GM21528 (cell line): Measurements from ENCODE around the gene MAPK6.
"Not testable (repeated sequence)": the region's sequence is repeated elsewhere in the genome, so short reads cannot be mapped to it uniquely, and the experiment has no call there.

ENCODE experiments used
- ATAC-seq: cut with Tn5 transposase; IDR thresholded peaks from one replicate; pipeline ENCODE4 v1.9.1; 2021; ENCODE audit warnings: mild to moderate bottlenecking, moderate library complexity; ENCODE audit not compliant: unreplicated experiment, low FRiP score

Gene MAPK6

DNA sequence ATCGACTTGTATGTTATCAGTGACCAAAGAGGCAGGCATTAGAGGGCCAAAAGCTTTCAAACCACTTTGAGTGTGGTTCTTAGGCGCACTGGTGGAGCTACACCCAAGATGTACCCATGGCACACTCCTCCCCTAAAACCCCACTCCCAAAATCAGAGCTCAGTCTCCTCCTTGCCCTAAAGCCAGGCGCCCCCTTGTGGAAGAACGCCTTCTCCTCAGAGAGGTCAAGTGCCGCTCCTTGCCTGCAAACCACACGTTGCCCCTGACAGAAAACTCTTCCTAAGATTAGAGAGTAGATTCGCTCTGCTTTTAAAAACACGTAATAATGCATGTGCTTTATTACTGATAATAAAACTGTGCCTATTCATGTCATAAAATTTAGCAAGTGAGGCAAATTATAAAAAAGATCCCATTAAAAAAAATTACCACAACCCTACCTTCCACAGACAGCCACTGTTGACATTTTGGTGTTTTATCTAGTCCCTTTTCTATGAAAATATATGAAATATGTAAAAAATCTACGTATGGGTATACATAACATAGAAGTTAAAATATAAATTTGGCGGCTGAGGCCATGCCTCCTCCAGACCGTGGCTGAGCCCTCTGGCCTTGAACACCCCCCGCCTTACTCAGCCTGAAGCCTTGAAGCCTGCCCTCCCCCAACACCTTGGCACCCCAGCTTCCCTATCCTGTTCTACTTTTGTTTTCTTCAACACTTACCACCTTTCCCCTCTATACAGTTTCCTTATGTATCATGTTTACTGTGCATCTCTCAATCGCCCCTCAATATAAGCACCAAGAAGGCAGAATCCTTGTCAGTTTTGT lies 60.1 kb downstream of the MAPK6 start:
- ATAC-seq, result peak; percentile 42

- ATAC-seq, result no peak
Observed at GRCh38 chr15:52080031-52080430, 61.0 kb downstream of the MAPK6 start.

- ATAC-seq, result no peak
Observed at GRCh38 chr15:52080706-52081392, 61.8 kb downstream of the MAPK6 start.

GRCh38 chr15:52082197-52083036 lies 63.4 kb downstream of the MAPK6 start:
- ATAC-seq, result peak; percentile 76

DNA sequence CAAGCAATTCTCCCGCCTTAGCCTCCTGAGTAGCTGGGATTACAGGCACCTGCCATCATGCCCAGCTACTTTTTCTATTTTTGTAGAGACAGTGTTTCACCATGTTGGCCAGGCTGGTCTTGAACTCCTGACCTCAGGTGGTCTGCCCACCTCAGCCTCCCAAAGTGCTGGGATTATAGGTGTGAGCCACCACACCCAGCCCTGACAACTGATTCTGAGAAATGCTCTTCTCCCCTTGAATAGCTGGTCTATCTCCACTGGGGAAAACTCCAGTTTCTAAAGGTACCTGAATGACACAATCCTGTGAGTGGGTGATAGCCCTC lies 64.0 kb downstream of the MAPK6 start:
- ATAC-seq, result not testable (repeated sequence)

DNA sequence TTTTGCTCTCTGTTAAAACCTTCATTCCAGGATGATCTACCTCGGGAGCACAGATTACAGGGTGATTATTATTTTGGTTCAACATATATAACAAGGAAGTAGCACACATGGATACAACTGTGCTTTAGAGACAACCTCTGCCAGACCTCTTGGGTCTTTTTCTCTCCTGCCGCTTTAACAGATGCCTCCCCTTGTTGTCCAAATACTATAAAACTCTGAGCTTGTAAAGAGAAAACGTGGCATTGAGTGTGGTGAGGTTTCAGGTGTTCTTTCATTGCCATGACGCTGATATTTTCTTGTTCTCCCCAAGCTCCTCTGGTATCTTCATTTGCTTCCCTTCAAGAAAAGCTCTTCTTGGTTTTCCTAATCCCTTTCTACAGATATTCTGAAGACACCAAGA lies 64.6 kb downstream of the MAPK6 start:
- no peak for ATAC-seq

GRCh38 chr15:52085299-52085698 lies 66.3 kb downstream of the MAPK6 start:
- ATAC-seq, result no peak

DNA sequence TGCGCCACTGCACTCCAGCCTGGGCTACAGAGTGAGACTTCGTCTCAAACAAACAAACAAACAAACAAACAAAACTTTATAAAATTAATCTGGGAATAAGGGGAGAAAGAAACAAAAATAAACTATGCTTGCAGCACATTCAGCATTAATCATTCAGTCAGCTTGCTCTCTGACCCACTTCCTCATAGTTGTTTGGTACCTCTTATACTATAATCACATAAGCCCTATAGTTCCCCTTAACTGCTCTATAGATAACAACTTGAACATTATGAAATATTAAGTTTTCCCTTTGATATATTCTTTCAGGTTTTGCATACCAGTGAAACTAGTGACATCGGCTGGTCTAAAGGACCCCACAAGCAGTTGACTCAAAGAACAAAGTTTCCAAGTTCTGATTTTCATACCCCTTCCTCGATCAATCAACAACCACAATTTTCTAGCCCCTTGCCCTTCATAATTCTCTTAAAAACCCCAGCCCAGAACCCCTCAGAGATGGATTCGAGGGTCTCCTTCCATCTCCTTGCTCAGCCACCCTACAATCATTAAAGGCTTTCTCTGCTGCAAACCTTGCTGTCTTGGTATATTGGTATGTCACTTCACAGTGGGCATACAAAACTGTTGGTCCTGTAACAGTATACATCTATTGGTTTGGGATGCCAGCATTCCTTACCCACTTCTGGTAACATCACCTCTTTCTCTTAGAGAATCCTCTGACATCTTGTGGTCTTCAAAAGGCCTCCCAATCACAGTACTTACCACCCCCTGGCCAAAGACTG lies 67.2 kb downstream of the MAPK6 start:
- no peak for ATAC-seq

DNA sequence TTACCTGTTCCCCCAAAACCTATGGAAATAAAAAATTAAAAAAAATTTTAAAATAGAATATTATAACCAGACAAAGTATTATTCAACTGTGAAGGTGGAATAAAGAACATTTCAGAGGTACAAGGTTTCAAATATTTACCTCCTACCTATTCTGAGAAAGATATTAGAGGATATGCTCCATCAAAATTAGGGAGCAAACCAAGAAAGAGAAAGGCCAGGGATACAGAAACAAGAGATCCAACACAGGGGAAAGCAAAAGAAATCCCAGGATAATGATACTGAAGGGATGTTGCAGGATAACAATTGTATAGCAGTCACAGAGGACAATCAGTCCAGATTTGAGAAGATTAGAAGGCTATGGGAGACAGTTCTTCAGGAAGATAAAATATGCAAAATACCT lies 71.2 kb downstream of the MAPK6 start:
- ATAC-seq, result no peak

- no peak for ATAC-seq
Observed at GRCh38 chr15:52093167-52093538, 74.1 kb downstream of the MAPK6 start.

DNA sequence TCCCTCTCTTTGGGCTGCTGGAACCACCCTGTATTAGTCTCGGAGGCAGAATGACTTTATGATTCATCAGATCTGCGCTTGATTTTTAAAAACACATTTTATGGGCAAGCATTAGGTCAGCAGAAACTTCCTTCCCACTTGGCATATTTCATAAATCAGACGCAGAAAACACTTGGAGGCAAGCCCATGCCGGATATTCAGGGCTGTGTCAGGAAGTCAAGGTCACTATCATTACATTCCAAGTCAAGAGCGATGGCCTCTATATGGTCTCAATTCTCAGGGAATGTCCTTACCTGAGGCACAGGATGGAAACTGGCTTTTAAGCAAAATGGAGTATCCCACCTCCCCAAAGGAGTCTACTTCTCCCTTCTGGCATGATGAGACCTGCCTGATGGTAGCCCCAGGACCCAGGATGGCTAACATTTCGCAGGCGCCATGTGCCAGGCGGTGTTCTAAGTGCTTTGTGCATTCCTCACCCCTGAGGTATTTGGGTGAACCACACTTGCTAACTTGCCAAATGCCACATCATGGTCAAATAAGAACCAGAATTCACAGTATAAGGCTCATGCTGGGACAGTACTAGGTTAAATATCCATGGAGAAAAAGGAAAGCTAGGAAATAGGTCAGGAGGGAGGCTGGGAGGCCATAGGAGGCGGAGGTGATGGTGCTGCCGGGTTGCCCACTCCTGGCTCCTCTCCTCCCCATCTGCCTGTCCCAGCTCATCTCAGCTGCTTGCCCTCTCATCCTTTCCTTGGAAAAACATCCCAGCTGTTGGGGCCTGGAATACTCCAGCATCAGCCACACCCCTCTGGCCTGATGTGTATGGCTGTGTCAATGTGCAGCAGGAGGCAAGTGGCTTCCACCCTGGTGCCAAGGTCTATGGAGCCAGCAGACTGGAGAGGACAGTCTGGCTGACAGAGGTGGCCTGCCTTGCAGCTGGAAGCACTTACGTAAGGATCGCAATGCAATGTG lies 74.8 kb downstream of the MAPK6 start:
- ATAC-seq, result no peak

DNA sequence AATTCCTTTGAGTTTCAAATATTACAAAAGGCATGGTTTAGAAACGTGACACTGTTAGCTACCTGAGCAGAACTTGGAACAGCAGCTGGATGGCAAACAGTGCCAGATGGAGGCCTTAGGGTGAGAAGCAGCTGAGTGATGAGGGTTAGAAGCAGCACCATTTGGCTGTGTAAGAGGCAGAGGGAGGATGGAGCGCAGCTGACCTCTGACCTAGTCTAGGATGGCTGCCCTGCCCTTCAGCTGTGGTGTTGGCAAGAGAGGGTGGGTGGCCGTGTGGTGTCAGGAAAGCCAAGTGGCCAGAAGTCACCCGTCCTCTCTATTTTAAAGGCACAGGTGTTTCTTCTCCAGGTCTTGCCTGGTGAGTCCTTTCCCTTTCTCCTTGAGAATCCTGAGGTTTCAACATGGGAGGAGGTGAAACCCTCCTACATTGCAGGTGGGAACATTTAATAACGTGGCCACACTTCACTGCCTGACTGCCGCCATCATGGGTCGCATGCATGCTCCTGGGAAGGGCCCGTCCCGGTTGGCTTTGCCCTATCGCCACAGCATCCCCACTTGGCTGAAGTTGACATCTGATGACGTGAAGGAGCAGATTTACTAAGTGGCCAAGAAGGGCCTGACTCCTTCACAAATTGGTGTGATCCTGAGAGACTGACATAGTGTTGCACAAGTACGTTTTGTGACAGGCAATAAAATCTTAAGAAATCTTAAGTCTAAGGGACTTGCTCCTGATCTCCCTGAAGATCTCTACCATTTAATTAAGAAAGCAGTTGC lies 76.0 kb downstream of the MAPK6 start:
- no peak for ATAC-seq

DNA sequence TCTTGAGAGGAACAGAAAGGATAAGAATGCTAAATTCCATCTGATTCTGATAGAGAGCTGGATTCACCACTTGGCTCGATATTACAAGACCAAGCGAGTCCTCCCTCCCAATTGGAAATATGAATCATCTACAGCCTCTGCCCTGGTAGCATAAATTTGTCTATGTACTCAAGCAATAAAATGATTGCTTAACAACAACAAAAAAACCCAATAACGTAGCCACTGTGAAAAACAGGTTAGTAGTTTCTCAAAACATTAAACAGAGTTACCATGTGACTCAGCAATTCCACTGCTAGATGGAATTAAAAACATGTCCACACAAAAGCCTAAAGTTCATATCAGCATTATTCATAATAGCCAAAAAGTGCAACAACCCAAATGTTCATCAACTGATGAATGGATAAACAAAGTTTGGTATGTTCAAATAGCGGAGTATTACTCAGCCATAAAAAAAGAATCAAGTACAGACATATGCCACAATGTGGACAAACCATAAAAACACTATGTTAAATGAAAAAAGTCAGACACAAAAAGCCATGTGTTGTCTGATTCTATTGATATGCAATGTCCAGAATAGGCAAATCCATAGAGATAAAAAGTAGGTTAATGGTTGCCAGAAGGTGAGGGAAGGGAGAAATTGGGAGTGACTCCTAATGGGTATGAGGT lies 76.7 kb downstream of the MAPK6 start:
- no peak for ATAC-seq

DNA sequence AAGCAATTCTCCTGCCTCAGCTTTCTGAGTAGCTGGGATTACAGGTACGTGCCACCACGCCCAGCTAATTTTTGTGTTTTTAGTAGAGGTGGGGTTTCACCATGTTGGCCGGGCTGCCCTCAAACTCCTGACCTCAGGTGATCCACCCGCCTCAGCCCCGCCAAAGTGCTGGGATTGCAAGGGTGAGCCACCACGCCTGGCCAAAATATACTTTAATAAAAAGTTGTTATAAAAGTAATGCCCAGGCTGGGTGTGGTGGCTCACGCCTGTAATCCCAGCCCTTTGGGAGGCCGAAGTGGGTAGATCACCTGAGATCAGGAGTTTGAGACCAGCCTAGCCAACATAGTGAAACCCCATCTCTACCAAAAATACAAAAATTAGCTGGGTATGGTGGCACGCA lies 77.5 kb downstream of the MAPK6 start:
- not testable (repeated sequence) for ATAC-seq

GRCh38 chr15:52097180-52097579 lies 78.2 kb downstream of the MAPK6 start:
- no peak for ATAC-seq

DNA sequence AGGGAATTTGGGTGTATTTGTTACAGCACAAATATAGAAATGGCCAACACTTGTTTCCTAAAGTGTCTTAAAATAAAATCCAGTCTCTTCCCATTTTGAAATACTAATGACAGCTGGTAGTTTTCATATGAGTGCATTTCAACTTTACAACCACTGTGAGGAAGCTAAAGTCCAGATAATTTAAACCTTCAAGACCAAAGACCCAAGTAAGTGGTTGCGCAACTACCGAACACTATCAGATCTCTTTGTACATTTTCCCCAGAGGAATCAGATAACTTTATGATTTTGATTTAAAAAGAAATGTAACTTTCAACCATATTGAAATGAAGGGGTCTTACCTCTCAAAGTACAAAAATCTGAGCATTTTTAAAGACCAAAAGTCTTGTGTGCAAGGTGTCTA lies 79.3 kb downstream of the MAPK6 start:
- no peak for ATAC-seq

DNA sequence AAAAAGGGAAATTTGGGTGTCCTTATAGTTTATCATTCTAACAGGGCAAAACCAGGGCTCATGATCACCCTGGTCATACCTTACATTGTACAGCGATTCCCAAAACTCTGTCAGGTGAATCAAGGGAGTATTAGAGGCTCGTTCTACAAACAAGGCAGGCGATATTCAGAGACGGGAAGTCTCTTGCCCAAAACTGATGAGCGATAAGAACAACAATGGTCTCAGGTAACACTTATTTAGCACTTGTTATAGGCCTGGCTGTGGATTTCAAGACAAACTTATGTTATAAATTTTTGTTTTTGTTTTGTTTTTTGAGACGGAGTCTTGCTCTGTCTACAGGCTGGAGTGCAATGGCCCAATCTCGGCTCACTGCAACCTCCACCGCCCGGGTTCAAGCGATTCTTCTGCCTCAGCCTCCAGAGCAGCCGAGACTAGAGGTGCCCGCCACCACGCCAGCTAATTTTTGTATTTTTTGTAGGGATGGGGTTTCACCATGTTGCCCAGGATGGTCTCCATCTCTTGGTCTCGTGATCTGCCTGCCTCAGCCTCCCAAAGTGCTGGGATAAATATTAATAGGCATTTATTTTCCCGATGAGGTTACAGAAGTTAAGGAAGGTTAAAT lies 80.7 kb downstream of the MAPK6 start:
- no peak for ATAC-seq
